HepG2 (cell line): ENCODE data around the gene JAKMIP2. TPM values are rescaled to one million over a fixed set of nuclear protein-coding genes. Genes with fewer than 3 reads are reported as not detected.

ENCODE experiments used
- ATAC-seq: fragments of 200-7000 bp; cut with Tn5 transposase; 3 replicates; pipeline ENCODE4 v1.9.1; 2020; ENCODE audit warnings: mild to moderate bottlenecking, moderate library complexity
- BruUV-seq: library from RNA; stranded (reverse); fragments of 400-500 nt; replicated peaks from 2 replicates; lab custom pipeline; 2021; lab: Mats Ljungman, UMichigan
- CTCF ChIA-PET: fragments of 300-600 bp; formaldehyde crosslinking; extraction: SDS; loops from one replicate; lab custom pipeline; 2021; ENCODE audit warnings: low total read pairs, inconsistent platforms, low intra/inter-chr PET ratio; lab: Yijun Ruan, JAX
- POLR2A ChIA-PET: fragments of 350-600 bp; sonication (Branson Sonifier 250); formaldehyde crosslinking; loops from one replicate; lab custom pipeline; 2020; ENCODE audit warnings: antibody characterized with exemption, inconsistent platforms; lab: Yijun Ruan, JAX
- DNase-seq: peaks from one replicate; pipeline ENCODE4 v3.0.0-alpha.2; 2015; ENCODE audit warnings: low spot score
- FAIRE-seq: peaks from 3 replicates; lab custom pipeline; 2011; peaks lifted over from hg19 to GRCh38; lab: Jason Lieb, UNC
- H2AFZ ChIP-seq: one replicate; pipeline ENCODE4 v1.6.1; 2011; ENCODE audit warnings: low read length, inconsistent platforms
- H3K27ac ChIP-seq: fragments of 300-600 bp; 3 replicates; pipeline ENCODE4 v1.8.0; 2011; ENCODE audit warnings: mixed run types, mild to moderate bottlenecking, mixed read lengths, low read length, inconsistent platforms; ENCODE audit not compliant: insufficient read depth; ENCODE audit errors: extremely low read length
- H3K27me3 ChIP-seq, 2 experiments: fragments of 200-600 bp in 1 of 2; 2 replicates in 1 of 2; 3 replicates in 1 of 2; pipeline versions ENCODE4 v1.6.0 to v1.8.0; 2011; ENCODE audit warnings: low read length in 2 of 2, mild to moderate bottlenecking in 2 of 2, moderate library complexity in 2 of 2, inconsistent platforms in 1 of 2; ENCODE audit not compliant: insufficient read depth in 2 of 2, control insufficient read depth in 1 of 2
- H3K36me3 ChIP-seq, 2 experiments: fragments of 200-600 bp in 1 of 2; replicated peaks in 1 of 2; 2 replicates in 1 of 2; 3 replicates in 1 of 2; pipeline versions ENCODE4 v1.5.1 to v1.8.0; 2011; ENCODE audit warnings: low read length in 2 of 2, inconsistent platforms in 1 of 2; ENCODE audit not compliant: insufficient read depth in 2 of 2, control insufficient read depth in 1 of 2
- H3K4me1 ChIP-seq: 2 replicates; pipeline ENCODE4 v1.5.1; 2012; ENCODE audit warnings: low read length, inconsistent platforms; ENCODE audit not compliant: insufficient read depth
- H3K4me2 ChIP-seq: 2 replicates; pipeline ENCODE4 v1.6.0; 2011; ENCODE audit warnings: low read depth, low read length, inconsistent platforms
- H3K4me3 ChIP-seq, 3 experiments: fragments of 200-600 bp in 1 of 3; sonication (generic), shearing (Covaris generic) in 1 of 3; replicated peaks in 1 of 3; 2 replicates each; pipeline ENCODE4 v1.5.1; 2011 to 2016; ENCODE audit warnings: low read length in 3 of 3, inconsistent platforms in 2 of 3, low read depth in 2 of 3, mild to moderate bottlenecking in 2 of 3, control low read depth in 1 of 3, mixed read lengths in 1 of 3; ENCODE audit not compliant: insufficient read depth in 1 of 3
- H3K79me2 ChIP-seq: one replicate; pipeline ENCODE4 v1.6.1; 2011; ENCODE audit warnings: low read length, inconsistent platforms; ENCODE audit not compliant: insufficient read depth
- H3K9ac ChIP-seq: 2 replicates; pipeline ENCODE4 v1.6.0; 2011; ENCODE audit warnings: mild to moderate bottlenecking, low read depth, low read length, inconsistent platforms; ENCODE audit not compliant: insufficient read depth
- H3K9me3 ChIP-seq: 2 replicates; pipeline ENCODE4 v1.5.1; 2012; ENCODE audit warnings: mild to moderate bottlenecking, low read length
- H4K20me1 ChIP-seq: 2 replicates; pipeline ENCODE4 v1.6.0; 2011; ENCODE audit warnings: inconsistent platforms, mild to moderate bottlenecking, low read length, moderate library complexity; ENCODE audit not compliant: insufficient read depth
- FOXJ3 ChIP-seq: sonication (generic); formaldehyde crosslinking; IDR thresholded peaks from 2 replicates; pipeline ENCODE4 v1.4.0; 2020; ENCODE audit warnings: missing genetic modification reagents, mild to moderate bottlenecking, borderline replicate concordance
- FOXP1 ChIP-seq, 2 experiments: fragments of 450-650 bp in 1 of 2; IDR thresholded peaks; 2 replicates each; pipeline ENCODE4 v1.6.1; 2017 to 2018; ENCODE audit warnings: antibody characterized with exemption in 1 of 2
- MAFK ChIP-seq, 2 experiments: IDR thresholded peaks in 1 of 2; conservative IDR thresholded peaks in 1 of 2; 2 replicates each; pipeline ENCODE4 v1.6.1; 2011; ENCODE audit warnings: improper control_type of control experiment in 2 of 2, low read length in 2 of 2
- MEIS1 ChIP-seq: sonication (generic); formaldehyde crosslinking; IDR thresholded peaks from 2 replicates; pipeline ENCODE4 v1.9.0; 2021; ENCODE audit warnings: mild to moderate bottlenecking, missing genetic modification reagents, moderate library complexity, borderline replicate concordance
- MTA1 ChIP-seq: sonication (generic); formaldehyde crosslinking; IDR thresholded peaks from 2 replicates; pipeline ENCODE4 v1.4.0; 2020; ENCODE audit warnings: missing genetic modification reagents, mild to moderate bottlenecking, borderline replicate concordance
- TCF7 ChIP-seq: sonication (generic); IDR thresholded peaks from 2 replicates; pipeline ENCODE4 v1.6.1; 2016; ENCODE audit warnings: antibody characterized with exemption, low read depth
- TCF7L2 ChIP-seq: IDR thresholded peaks from 2 replicates; pipeline ENCODE4 v1.6.1; 2011; ENCODE audit warnings: mild to moderate bottlenecking, low read depth, low read length, moderate library complexity
- ZKSCAN1 ChIP-seq: fragments of 150-350 bp; IDR thresholded peaks from 2 replicates; pipeline ENCODE4 v1.6.1; 2014; ENCODE audit warnings: low read length
- ZNF224 ChIP-seq: sonication (generic); formaldehyde crosslinking; IDR thresholded peaks from 2 replicates; pipeline ENCODE4 v1.5.0; 2020; ENCODE audit warnings: mild to moderate bottlenecking, missing genetic modification reagents
- ZNF557 ChIP-seq: sonication (generic); formaldehyde crosslinking; IDR thresholded peaks from 2 replicates; pipeline ENCODE4 v1.4.0; 2020; ENCODE audit warnings: missing genetic modification reagents
- ZNF609 ChIP-seq: sonication (generic); formaldehyde crosslinking; IDR thresholded peaks from 2 replicates; pipeline ENCODE4 v1.4.0; 2020; ENCODE audit warnings: mild to moderate bottlenecking, missing genetic modification reagents, borderline replicate concordance
- ZNF773 ChIP-seq: sonication (generic); formaldehyde crosslinking; IDR thresholded peaks from 2 replicates; pipeline ENCODE4 v1.4.0; 2020; ENCODE audit warnings: missing genetic modification reagents, borderline replicate concordance
- WGBS: methylation state at CpG from one replicate; pipeline ENCODE4 v1.1.6; 2017; ENCODE audit warnings: low lambda C conversion rate; 5-methylcytosine and 5-hydroxymethylcytosine counted together
- in situ Hi-C: cut with HindIII; loops from 2 replicates; pipeline ENCODE4 v1.10.0; 2017; ENCODE audit warnings: low pct_unique_long_range_greater_than_20kb; ENCODE audit not compliant: extremely low pct_ligation_motif_present
- intact Hi-C: fragments of 100-400 bp; cut with micrococcal nuclease; formaldehyde crosslinking; loops from one replicate; pipeline ENCODE4 v1.10.0; 2022; ENCODE audit not compliant: unreplicated experiment
- polyA plus RNA-seq, 8 experiments: library from polyadenylated mRNA; depleted of rRNA in 3 of 8; stranded (reverse) in 7 of 8; unstranded in 1 of 8; fragments of >200 nt; fragmentation: Illumina TruSeq in 4 of 8; extraction: Trizol in 4 of 8; gene quantifications; 2 replicates each; pipeline versions ENCODE4 v1.2.1 to v1.2.3, GENCODE V29; 2011 to 2016; ENCODE audit warnings: low read depth in 4 of 8, missing spikeins in 1 of 8, mixed read lengths in 1 of 8; ENCODE audit not compliant: insufficient read depth in 1 of 8
- total RNA-seq, 5 experiments: library from RNA; depleted of rRNA; stranded (reverse); fragments of >200 nt; fragmentation: Illumina TruSeq; extraction: Trizol; gene quantifications; 2 replicates each; pipeline ENCODE4 v1.2.3, GENCODE V29; 2016; ENCODE audit warnings: low read depth in 1 of 5
- TF ChIP-seq, protein P1 (sequence below): IDR thresholded peaks from 2 replicates; pipeline ENCODE4 v1.6.1; 2012; ENCODE audit warnings: inconsistent platforms
- TF ChIP-seq, protein P2 (sequence below): sonication (generic); formaldehyde crosslinking; IDR thresholded peaks from 2 replicates; pipeline ENCODE4 v1.5.0; 2020; ENCODE audit warnings: missing genetic modification reagents, mild to moderate bottlenecking, borderline replicate concordance

JAKMIP2 gene
- total and polyA plus RNA-seq, 2 of the 13 experiments (the other 11 are each of a cell fraction or from before 2014, with no cell fraction given) = 0.04 to 2.1 TPM

DNA sequence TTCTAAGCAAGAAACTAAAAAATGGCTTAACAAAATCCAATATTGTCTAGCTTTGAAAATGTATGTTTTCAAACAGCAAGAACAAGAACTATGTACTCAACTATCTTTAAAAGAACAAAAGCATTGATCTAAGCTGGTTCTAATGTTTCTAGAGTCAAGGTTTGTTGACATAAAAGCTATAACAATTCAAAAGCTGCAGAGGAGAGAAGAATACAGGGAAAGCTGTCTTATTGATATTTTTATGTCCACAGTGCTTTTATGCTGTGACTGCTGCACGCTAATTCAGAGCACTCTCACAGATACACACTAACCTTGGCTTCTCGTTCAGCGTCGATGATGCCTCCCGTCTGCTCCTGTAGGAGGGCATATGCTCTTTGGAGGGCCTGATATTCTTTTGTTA, 143.2 kb downstream of the JAKMIP2 start:
- H3K4me2 ChIP-seq = peak overlapping the region; percentile 35; the same call in 1 of the 2 replicates
- DNase-seq (peak; percentile 53), ATAC-seq (peak; percentile 93), FAIRE-seq (no peak)
- intact Hi-C loops (no loop called here), in situ Hi-C loops (no loop called here)
- H3K27ac ChIP-seq = peak overlapping the region; percentile 38
- H3K36me3 ChIP-seq = no peaks in the 10 kb centered on the region
- ChIA-PET CTCF (no interaction called here), POLR2A (interaction anchor here (1.9 kb wide), 1 partner anchor 9 kb away, joined by 6 read pairs; no protein-coding TSS in a partner anchor)
- WGBS = 0% methylated on average over 5 of the region's 5 CpGs
- no peak overlapping the region for H3K9ac ChIP-seq
- H3K9me3 ChIP-seq = no peaks in the 10 kb centered on the region
- no peaks in the 10 kb centered on the region for H3K27me3 ChIP-seq
- peaks cover 19% of the 10 kb centered on the region for H3K4me1 ChIP-seq
- no peak overlapping the region for H3K4me3 ChIP-seq
- no TSS peak for BruUV-seq
- H3K79me2 ChIP-seq = no peaks in the 10 kb centered on the region
- H2AFZ ChIP-seq = no peak overlapping the region
- H4K20me1 ChIP-seq = no peaks in the 10 kb centered on the region
- TF ChIP-seq TCF7L2 (no peak), MAFK (conservative IDR thresholded peaks at IDR 0.05 in 1 of 2, IDR thresholded peaks at IDR 0.05 in 1 of 2; ENCODE audit: low read length in 2 of 2) (no peak), ZNF773 (no peak), FOXJ3 (0 out of 2 replicates have a peak, but pooled peaks have one; percentile 17), ZNF557 (CRISPR knock-in tag) (no peak), ZKSCAN1 (no peak), MEIS1 (no peak), ZNF609 (CRISPR knock-in tag) (peak; percentile 53; the same call in 1 of the 2 replicates), MTA1 (CRISPR knock-in tag) (no peak), FOXP1 (IDR thresholded peaks at IDR 0.05) (no peak), FOXP1 (CRISPR knock-in tag; IDR thresholded peaks at IDR 0.05) (peak; percentile 42; the same call in 1 of the 2 replicates), TCF7 (peak; percentile 75), ZNF224 (no peak)
- TF ChIP-seq, protein P1, sequence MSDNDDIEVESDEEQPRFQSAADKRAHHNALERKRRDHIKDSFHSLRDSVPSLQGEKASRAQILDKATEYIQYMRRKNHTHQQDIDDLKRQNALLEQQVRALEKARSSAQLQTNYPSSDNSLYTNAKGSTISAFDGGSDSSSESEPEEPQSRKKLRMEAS = peak; percentile 37; the same call in 1 of the 2 replicates
- TF ChIP-seq, protein P2, sequence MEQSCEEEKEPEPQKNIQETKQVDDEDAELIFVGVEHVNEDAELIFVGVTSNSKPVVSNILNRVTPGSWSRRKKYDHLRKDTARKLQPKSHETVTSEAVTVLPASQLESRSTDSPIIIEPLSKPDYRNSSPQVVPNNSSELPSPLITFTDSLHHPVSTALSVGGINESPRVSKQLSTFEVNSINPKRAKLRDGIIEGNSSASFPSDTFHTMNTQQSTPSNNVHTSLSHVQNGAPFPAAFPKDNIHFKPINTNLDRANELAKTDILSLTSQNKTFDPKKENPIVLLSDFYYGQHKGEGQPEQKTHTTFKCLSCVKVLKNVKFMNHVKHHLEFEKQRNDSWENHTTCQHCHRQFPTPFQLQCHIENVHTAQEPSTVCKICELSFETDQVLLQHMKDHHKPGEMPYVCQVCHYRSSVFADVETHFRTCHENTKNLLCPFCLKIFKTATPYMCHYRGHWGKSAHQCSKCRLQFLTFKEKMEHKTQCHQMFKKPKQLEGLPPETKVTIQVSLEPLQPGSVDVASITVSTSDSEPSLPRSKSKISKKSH (CRISPR knock-in tag) = no peak
